ENCODE results near the gene GNLY. TPM values are rescaled to one million over a fixed set of nuclear protein-coding genes. Genes with fewer than 3 reads are reported as not detected.
A peak's percentile ranks its signal among the peaks of the same experiment; 100 is the strongest.

GNLY gene
- total and polyA plus RNA-seq, 5 donors = 1.4 to 2.6 (median 2.2) TPM; not detected in 1

DNA sequence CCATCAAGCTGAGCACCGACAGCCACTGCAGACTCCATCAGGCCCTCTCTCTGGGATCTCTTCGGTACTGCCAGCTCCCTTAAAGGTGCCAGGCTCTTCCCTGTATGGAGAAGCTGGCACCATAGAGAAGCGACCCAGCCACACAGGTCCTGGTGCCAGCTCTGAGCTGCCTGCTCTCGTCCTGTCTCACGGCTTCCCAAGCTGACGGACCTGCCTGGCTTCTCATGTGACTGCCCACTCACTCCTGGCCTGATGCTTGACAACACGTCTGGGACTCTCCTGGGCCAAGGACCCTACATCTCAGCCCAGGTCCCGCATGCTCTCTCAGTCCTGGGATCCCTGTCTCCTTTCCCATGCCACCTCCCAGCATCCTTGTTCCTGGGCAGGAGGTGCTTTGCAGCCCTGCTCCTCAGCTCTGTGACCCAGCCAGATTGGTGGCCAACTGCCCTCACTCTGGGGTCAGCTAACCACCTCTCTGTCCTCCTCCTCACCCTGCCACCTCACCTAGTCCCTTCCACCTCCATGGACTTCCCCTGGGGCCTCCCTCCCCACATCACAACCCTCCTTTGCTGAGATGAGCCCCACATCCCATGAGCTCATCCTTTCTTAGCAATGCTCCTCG, 47.2 kb downstream of the GNLY start:
- H3K4me3 ChIP-seq (ENCODE audit: low read length) = no peak overlapping the region
- intact Hi-C loops (cut with DNase I) = loop anchor here in 1 of 4 donors (10.0 kb wide), 1 partner anchor 53 kb away; no protein-coding TSS in a partner anchor
- no peaks in the 10 kb centered on the region for H3K27me3 ChIP-seq (ENCODE audit: control insufficient read depth, insufficient read depth)
- H3K27ac ChIP-seq (ENCODE audit: low read length) = peak overlapping the region; percentile 97
- WGBS = 54% methylated on average over 9 of the region's 9 CpGs
- DNase-seq (peak; percentile 48 to 84 (median 80)), ATAC-seq (peak; percentile 13 to 16)
- H3K4me1 ChIP-seq (ENCODE audit: control insufficient read depth, insufficient read depth, low read length) = peaks cover 42% of the 10 kb centered on the region
- no peaks in the 10 kb centered on the region for H3K9me3 ChIP-seq (ENCODE audit: control insufficient read depth, low read length)

DNA sequence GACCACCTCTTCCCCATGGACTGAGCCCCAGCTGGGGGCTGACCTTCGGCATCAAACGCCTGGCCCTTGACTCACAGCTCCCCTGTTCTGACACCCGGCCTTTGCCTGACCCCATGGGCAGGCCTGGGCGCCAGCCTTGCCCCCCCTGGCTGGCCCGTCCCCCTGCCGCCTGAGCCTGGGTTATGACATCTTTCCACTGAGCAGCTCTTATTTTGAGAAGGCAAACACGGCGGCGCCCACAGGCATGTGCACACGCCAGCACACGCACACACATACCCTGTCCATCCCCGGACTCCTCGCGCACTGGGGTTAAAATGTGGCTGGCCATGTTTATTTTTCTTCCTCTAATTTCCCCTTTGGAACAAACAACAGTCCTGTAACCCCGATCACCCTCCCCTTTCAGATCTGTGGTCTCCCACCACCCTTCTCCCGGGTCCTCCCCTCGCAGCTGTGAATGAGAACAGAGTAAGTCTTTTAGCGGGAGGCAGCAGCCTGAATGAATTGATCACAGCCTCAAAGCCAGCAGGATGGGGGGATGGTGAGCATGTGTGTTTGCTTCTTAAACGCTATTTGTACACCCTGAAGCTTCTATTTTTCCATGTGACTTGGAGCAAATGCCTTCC, 47.8 kb downstream of the GNLY start:
- peaks cover 42% of the 10 kb centered on the region for H3K4me1 ChIP-seq (ENCODE audit: control insufficient read depth, insufficient read depth, low read length)
- H3K4me3 ChIP-seq (ENCODE audit: low read length) = no peak overlapping the region
- peak overlapping the region; percentile 97 for H3K27ac ChIP-seq (ENCODE audit: low read length)
- no peaks in the 10 kb centered on the region for H3K9me3 ChIP-seq (ENCODE audit: control insufficient read depth, low read length)
- intact Hi-C loops (cut with DNase I) = loop anchor here in 1 of 4 donors (10.0 kb wide), 1 partner anchor 53 kb away; no protein-coding TSS in a partner anchor
- H3K27me3 ChIP-seq (ENCODE audit: control insufficient read depth, insufficient read depth) = no peaks in the 10 kb centered on the region
- ATAC-seq = peak; percentile 71 to 82
- 20% methylated on average over 19 of the region's 19 CpGs for WGBS
- peak; percentile 85 to 94 (median 92) for DNase-seq

DNA sequence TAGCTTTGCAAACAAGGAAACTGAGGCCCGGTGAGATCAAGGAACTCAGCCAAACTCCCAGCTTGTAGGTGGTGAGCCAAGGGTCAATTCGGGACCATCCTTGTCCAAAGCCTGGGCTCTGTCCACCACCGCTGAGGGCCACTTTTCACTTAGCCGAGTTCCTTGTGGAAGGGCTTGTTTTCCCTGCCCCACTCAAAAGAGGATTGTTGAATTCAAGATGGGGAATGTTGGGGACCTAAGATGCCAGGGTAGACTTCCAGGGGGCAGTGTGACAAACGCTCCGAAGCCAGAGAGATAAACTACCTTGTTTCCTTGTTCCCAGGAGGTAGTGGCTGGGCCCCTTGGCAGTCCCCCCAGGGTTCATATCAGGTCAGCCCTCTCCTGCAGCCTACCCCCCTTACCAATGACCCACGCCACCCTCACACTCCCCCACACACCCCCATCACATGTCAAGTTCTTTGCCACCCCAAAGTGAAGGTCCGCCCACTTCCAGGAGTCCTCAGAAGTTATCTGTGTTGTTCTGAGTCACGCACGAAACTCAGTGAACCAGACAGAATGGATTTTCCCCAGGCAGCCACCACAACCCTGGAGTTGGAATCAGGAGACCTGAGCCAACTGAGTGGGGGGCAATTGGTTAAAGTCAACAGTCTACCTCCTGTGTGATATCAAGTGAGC, 49.3 kb downstream of the GNLY start:
- Histone ChIP-seq H3K27me3 (ENCODE audit: control insufficient read depth, insufficient read depth) (no peaks in the 10 kb centered on the region), H3K4me3 (ENCODE audit: low read length) (no peak overlapping the region), H3K9me3 (ENCODE audit: control insufficient read depth, low read length) (no peaks in the 10 kb centered on the region), H3K4me1 (ENCODE audit: control insufficient read depth, insufficient read depth, low read length) (peaks cover 42% of the 10 kb centered on the region), H3K27ac (ENCODE audit: low read length) (peak overlapping the region; percentile 86)
- WGBS = 33% methylated on average over 10 of the region's 10 CpGs
- intact Hi-C loops (cut with DNase I) = loop anchor here in 1 of 4 donors (10.0 kb wide), 1 partner anchor 51 kb away; no protein-coding TSS in a partner anchor
- DNase-seq = peak; percentile 65 to 70 (median 67)
- peak in 1 of 2 donors; percentile 53 for ATAC-seq

DNA sequence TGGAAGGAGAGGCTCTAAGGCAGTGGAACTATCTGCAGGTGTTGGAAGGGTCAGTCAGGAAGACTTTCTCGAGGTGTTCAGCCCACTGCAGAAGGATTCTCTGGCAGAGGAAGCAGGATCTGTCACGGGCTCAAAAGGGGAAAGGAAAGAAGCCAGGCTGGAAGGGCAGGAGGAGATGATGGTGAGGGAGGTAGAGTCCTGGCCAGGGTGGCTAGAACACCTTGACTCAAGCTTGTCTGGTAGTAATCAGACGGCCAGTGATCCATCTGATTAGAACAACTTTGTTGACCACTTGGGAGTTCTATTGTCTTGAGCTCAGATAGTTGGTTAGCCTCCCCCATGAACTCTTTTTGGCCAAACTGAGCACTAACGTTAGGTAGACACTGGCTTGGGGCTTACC, 49.9 kb downstream of the GNLY start:
- DNase-seq = no peak
- 29% methylated on average over 4 of the region's 4 CpGs for WGBS
- H3K4me1 ChIP-seq (ENCODE audit: control insufficient read depth, insufficient read depth, low read length) = peaks cover 48% of the 10 kb centered on the region

DNA sequence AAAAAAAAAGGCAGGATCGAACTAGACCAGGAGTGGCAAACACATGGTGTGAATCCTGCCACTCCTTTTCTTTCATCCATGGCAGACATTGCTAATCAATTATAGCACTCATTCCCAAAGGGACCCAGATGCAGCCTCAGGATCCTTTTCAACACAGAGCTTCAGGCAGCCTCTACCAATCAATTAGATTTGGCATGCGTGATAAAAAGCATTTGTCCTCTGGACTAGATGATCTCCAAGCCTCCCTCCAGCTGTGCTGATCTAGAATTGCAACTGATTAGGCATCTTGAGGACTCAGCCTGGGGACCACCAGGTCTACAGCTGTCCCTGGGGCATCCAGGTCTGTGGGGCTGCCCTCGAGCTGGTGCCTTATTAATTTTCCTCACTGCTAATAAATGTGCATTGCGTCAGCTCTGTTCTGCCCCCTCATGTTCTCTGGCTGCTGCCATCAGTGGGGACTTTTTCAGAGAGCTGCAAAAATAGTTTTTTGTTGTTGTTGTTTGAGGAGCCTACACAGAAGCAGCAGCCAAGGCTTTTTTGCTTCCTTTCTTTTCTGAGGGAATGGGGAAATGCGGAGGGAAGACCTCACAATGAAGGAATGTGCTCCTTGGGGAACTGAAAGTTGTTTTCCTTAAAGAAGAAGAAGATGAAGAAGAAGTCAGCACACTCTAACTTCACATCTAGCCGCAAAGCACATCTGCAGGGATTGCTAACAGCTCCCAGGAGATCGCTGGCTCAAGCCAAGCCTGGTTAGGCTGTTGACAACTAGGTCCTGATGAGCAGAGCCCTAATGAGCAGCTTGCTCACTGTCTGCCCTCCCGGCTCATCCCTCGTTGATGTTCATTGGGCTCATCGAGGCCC, 50.8 kb downstream of the GNLY start:
- intact Hi-C loops (cut with DNase I) = loop anchor here in 1 of 4 donors (10.0 kb wide), 1 partner anchor 50 kb away; no protein-coding TSS in a partner anchor
- ATAC-seq (peak in 1 of 2 donors; percentile 20), DNase-seq (peak; percentile 51 to 78 (median 74))
- H3K4me1 ChIP-seq (ENCODE audit: control insufficient read depth, insufficient read depth, low read length) = peaks cover 52% of the 10 kb centered on the region
- H3K4me3 ChIP-seq (ENCODE audit: low read length) = no peak overlapping the region
- H3K27ac ChIP-seq (ENCODE audit: low read length) = peak overlapping the region; percentile 86
- 28% methylated on average over 10 of the region's 10 CpGs for WGBS
- H3K27me3 ChIP-seq (ENCODE audit: control insufficient read depth, insufficient read depth) = no peaks in the 10 kb centered on the region
- no peaks in the 10 kb centered on the region for H3K9me3 ChIP-seq (ENCODE audit: control insufficient read depth, low read length)

More for the DNA sequence above, 49.9 kb downstream of the GNLY start:
- H3K27me3 ChIP-seq (ENCODE audit: control insufficient read depth, insufficient read depth) = no peaks in the 10 kb centered on the region
- ATAC-seq = no peak
- intact Hi-C loops (cut with DNase I) = loop anchor here in 1 of 4 donors (10.0 kb wide), 1 partner anchor 51 kb away; no protein-coding TSS in a partner anchor
- H3K4me3 ChIP-seq (ENCODE audit: low read length) = no peak overlapping the region
- H3K9me3 ChIP-seq (ENCODE audit: control insufficient read depth, low read length) = no peaks in the 10 kb centered on the region
- H3K27ac ChIP-seq (ENCODE audit: low read length) = peak overlapping the region; percentile 86

DNA sequence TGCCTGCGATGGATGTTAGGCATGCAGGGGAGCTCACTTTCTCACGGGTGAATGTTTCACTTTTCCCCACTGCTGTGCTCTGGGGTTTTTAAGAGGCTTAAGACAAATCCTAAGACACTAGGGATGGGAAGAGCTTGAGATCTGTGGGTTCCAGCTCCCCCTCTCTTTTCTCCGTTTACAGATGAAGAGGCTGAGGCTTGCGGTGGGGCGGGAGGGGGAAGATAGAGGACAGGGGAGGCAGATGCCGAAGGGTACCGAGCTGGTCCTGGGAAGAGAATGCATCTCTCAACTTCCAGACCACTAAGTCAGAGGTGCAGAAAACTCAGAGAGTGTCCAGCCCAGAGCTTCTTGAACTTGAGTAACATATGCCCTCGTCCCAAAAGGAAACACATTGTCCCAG, 51.5 kb downstream of the GNLY start:
- Histone ChIP-seq H3K27ac (ENCODE audit: low read length) (peak overlapping the region; percentile 86), H3K9me3 (ENCODE audit: control insufficient read depth, low read length) (no peaks in the 10 kb centered on the region), H3K4me1 (ENCODE audit: control insufficient read depth, insufficient read depth, low read length) (peaks cover 53% of the 10 kb centered on the region), H3K4me3 (ENCODE audit: low read length) (no peak overlapping the region), H3K27me3 (ENCODE audit: control insufficient read depth, insufficient read depth) (no peaks in the 10 kb centered on the region)
- ATAC-seq (no peak), DNase-seq (peak in 1 of 3 donors; percentile 62)
- 40% methylated on average over 8 of the region's 8 CpGs for WGBS
- intact Hi-C loops (cut with DNase I) = loop anchor here in 1 of 4 donors (10.0 kb wide), 1 partner anchor 49 kb away; no protein-coding TSS in a partner anchor

DNA sequence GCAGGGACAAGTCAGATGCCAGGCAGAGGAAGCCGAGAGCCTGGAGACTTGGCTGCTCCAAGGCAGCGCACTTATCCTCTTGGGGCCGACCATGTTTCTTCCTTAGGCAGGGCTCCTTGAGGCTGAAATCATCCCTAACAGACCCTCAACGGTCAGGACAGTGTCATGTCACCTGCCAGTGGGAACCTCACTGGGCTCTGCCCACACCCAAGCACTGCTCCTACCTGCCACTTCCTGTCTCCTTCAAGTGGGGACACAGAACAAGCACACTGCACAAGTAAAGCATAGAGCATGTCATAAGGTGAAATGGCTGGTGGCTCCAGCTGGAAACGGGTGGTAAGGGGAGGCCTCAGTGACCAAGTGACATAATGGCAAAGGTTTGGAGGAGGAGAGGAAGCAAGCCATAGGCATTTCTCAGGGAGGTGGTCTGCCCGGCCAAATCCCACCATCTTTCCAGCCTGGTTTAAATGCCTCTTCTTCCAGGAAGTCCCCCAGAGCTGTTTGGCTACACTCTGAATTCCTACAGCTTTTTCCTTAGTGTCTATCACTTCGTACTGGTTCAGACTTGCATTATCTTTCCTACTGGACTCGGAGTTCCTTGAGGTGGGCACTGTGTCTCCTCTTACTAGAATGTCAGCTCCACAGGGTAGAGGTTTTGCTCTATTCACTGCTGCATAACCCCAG, 52.3 kb downstream of the GNLY start:
- intact Hi-C loops (cut with DNase I) = loop anchor here in 1 of 4 donors (10.0 kb wide), 1 partner anchor 48 kb away; no protein-coding TSS in a partner anchor
- peak overlapping the region; percentile 70 for H3K27ac ChIP-seq (ENCODE audit: low read length)
- ATAC-seq = no peak
- peaks cover 55% of the 10 kb centered on the region for H3K4me1 ChIP-seq (ENCODE audit: control insufficient read depth, insufficient read depth, low read length)
- no peaks in the 10 kb centered on the region for H3K27me3 ChIP-seq (ENCODE audit: control insufficient read depth, insufficient read depth)
- 77% methylated on average over 8 of the region's 8 CpGs for WGBS
- no peak for DNase-seq
- H3K4me3 ChIP-seq (ENCODE audit: low read length) = no peak overlapping the region
- no peaks in the 10 kb centered on the region for H3K9me3 ChIP-seq (ENCODE audit: control insufficient read depth, low read length)

DNA sequence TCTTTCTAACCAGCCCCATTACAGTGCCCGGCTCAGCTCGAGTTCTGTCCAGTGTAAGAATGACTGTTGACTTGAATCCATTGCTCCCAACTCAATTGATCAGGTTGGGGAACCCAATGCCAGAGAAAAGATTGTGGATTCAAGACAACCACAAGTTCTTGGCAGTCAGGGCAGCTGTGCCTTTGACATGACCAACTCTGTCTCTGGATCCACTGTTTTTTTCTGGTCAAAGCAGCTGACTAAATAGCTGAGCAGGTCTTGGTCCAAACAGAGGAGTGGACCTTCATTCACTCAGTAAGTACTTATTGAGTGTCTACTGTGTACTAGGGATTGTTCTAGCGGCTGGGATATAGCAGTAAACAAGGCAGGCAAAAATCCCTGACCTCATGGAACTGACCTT, 53.3 kb downstream of the GNLY start:
- intact Hi-C loops (cut with DNase I) = loop anchor here in 1 of 4 donors (10.0 kb wide), 1 partner anchor 47 kb away; no protein-coding TSS in a partner anchor
- Histone ChIP-seq H3K4me1 (ENCODE audit: control insufficient read depth, insufficient read depth, low read length) (peaks cover 56% of the 10 kb centered on the region), H3K9me3 (ENCODE audit: control insufficient read depth, low read length) (no peaks in the 10 kb centered on the region), H3K27me3 (ENCODE audit: control insufficient read depth, insufficient read depth) (no peaks in the 10 kb centered on the region), H3K27ac (ENCODE audit: low read length) (no peak overlapping the region), H3K4me3 (ENCODE audit: low read length) (no peak overlapping the region)
- no peak for ATAC-seq
- WGBS = 93% methylated on average over 3 of the region's 3 CpGs
- DNase-seq = no peak

DNA sequence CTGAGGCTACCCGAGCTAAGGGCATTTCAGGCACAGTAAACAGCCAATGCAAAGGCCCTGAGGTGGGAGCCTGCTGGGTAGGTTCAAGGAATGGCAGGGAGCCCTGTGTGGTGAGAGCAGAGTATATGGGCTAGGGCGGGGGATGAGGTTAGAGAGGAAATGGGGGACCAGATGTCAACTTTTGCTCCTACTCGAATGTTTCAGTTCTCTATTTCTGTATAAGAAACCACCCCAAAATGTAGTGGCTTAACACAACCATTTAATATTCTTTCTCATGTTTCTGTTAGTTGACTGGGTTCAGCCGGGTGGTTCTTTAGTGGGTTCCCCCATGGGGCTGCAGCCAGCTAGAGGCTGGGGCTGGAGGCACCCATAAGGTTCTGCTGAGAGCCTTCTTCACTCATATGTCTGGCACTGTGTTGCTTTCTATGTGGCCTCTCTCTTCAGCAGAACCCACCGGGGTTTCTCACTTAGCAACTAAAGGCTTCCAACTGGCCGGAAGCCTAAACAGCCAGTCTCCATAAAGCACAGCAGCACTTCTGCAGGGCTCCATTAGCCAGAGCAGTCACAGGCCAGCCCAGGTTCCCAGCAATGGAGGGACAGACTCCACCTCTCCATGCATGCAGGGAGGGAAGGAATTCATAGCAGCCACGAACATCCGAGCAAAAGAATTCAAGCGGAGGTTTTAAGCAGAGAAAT, 54.0 kb downstream of the GNLY start:
- H3K4me3 ChIP-seq (ENCODE audit: low read length) = no peak overlapping the region
- peaks cover 51% of the 10 kb centered on the region for H3K4me1 ChIP-seq (ENCODE audit: control insufficient read depth, insufficient read depth, low read length)
- no peaks in the 10 kb centered on the region for H3K27me3 ChIP-seq (ENCODE audit: control insufficient read depth, insufficient read depth)
- DNase-seq (no peak), ATAC-seq (no peak)
- WGBS = 71% methylated on average over 9 of the region's 9 CpGs
- no peaks in the 10 kb centered on the region for H3K9me3 ChIP-seq (ENCODE audit: control insufficient read depth, low read length)
- H3K27ac ChIP-seq (ENCODE audit: low read length) = peak overlapping the region; percentile 85
- intact Hi-C loops (cut with DNase I) = loop anchor here in 1 of 4 donors (10.0 kb wide), 1 partner anchor 47 kb away; no protein-coding TSS in a partner anchor

Measured in right cardiac atrium (tissue), 5 donors.